Measurements from ENCODE around the gene CHPF. TPM values are rescaled to one million over a fixed set of nuclear protein-coding genes. Genes with fewer than 3 reads are reported as not detected.

CHPF gene
- total and polyA plus RNA-seq, 10 of the 15 experiments (the other 5 are each of a cell fraction or from before 2014, with no cell fraction given): 0.09 to 17.4 (median 8.3) TPM; not detected in 1

GRCh38 chr2:219514836-219515235 is 28.8 kb downstream of the CHPF start:
- Histone ChIP-seq H2AFZ (ENCODE audit: control insufficient read depth, low read depth, low read length) (no peak overlapping the region), H3K27ac (ENCODE audit: control insufficient read depth, insufficient read depth) (no peak overlapping the region), H3K9me3 (replicated peaks; ENCODE audit: control insufficient read depth, insufficient read depth, low read length) (no peaks in the 10 kb centered on the region), H3K36me3 (ENCODE audit: control insufficient read depth in 2 of 2, insufficient read depth in 2 of 2, low read length in 1 of 2) (no peaks in the 10 kb centered on the region), H3K4me2 (ENCODE audit: control insufficient read depth, insufficient read depth) (no peak overlapping the region), H3K79me2 (ENCODE audit: control insufficient read depth, insufficient read depth, low read length) (no peaks in the 10 kb centered on the region), H3K4me3 (no peak overlapping the region), H3K4me1 (ENCODE audit: control insufficient read depth, insufficient read depth, low read length) (no peaks in the 10 kb centered on the region), H4K20me1 (ENCODE audit: control insufficient read depth, insufficient read depth) (no peaks in the 10 kb centered on the region), H3K27me3 (replicated peaks in 1 of 2; ENCODE audit: control insufficient read depth in 2 of 2, insufficient read depth in 2 of 2, low read length in 1 of 2) (peaks cover 15 to 18% of the 10 kb centered on the region in 2 experiments; a peak in 3 of 4 replicates), H3K9ac (ENCODE audit: control insufficient read depth, insufficient read depth, low read length) (no peak overlapping the region)
- no peak for FAIRE-seq
- TF ChIP-seq, protein P1, sequence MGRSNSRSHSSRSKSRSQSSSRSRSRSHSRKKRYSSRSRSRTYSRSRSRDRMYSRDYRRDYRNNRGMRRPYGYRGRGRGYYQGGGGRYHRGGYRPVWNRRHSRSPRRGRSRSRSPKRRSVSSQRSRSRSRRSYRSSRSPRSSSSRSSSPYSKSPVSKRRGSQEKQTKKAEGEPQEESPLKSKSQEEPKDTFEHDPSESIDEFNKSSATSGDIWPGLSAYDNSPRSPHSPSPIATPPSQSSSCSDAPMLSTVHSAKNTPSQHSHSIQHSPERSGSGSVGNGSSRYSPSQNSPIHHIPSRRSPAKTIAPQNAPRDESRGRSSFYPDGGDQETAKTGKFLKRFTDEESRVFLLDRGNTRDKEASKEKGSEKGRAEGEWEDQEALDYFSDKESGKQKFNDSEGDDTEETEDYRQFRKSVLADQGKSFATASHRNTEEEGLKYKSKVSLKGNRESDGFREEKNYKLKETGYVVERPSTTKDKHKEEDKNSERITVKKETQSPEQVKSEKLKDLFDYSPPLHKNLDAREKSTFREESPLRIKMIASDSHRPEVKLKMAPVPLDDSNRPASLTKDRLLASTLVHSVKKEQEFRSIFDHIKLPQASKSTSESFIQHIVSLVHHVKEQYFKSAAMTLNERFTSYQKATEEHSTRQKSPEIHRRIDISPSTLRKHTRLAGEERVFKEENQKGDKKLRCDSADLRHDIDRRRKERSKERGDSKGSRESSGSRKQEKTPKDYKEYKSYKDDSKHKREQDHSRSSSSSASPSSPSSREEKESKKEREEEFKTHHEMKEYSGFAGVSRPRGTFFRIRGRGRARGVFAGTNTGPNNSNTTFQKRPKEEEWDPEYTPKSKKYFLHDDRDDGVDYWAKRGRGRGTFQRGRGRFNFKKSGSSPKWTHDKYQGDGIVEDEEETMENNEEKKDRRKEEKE (IDR thresholded peaks at IDR 0.05): no peak
- TF ChIP-seq IKZF2 (IDR thresholded peaks at IDR 0.05) (no peak), FOXM1 (IDR thresholded peaks at IDR 0.05; ENCODE audit: low read depth, low read length) (no peak), TBL1XR1 (IDR thresholded peaks at IDR 0.05; ENCODE audit: low read depth, low read length) (no peak), CREM (IDR thresholded peaks at IDR 0.05; ENCODE audit: low read depth) (no peak), RUNX3 (IDR thresholded peaks at IDR 0.05; ENCODE audit: low read length) (no peak), BRCA1 (IDR thresholded peaks at IDR 0.05; ENCODE audit: low read depth, low read length) (no peak), EZH2 (IDR thresholded peaks at IDR 0.05; ENCODE audit: borderline replicate concordance, control insufficient read depth, low read depth, low read length) (no peak), MTA3 (IDR thresholded peaks at IDR 0.05; ENCODE audit: borderline replicate concordance, low read length) (no peak), EP300 (IDR thresholded peaks at IDR 0.05; ENCODE audit: borderline replicate concordance in 1 of 2, control insufficient read depth in 1 of 2, low read depth in 2 of 2, low read length in 2 of 2) (no peak), TCF3 (IDR thresholded peaks at IDR 0.05; ENCODE audit: borderline replicate concordance, insufficient read depth, low read depth, low read length) (no peak), SUZ12 (IDR thresholded peaks at IDR 0.05; ENCODE audit: unreplicated experiment) (no peak), NR2C2 (IDR thresholded peaks at IDR 0.05; ENCODE audit: borderline replicate concordance, control insufficient read depth, insufficient read length, low read depth) (no peak), PBX3 (IDR thresholded peaks at IDR 0.05; ENCODE audit: insufficient replicate concordance, low read depth, low read length) (no peak), HDAC2 (IDR thresholded peaks at IDR 0.05) (no peak), TARDBP (IDR thresholded peaks at IDR 0.05; ENCODE audit: borderline replicate concordance) (no peak), PAX8 (IDR thresholded peaks at IDR 0.05) (no peak), MTA2 (IDR thresholded peaks at IDR 0.05; ENCODE audit: low read depth) (no peak)
- TF ChIP-seq, protein P2, sequence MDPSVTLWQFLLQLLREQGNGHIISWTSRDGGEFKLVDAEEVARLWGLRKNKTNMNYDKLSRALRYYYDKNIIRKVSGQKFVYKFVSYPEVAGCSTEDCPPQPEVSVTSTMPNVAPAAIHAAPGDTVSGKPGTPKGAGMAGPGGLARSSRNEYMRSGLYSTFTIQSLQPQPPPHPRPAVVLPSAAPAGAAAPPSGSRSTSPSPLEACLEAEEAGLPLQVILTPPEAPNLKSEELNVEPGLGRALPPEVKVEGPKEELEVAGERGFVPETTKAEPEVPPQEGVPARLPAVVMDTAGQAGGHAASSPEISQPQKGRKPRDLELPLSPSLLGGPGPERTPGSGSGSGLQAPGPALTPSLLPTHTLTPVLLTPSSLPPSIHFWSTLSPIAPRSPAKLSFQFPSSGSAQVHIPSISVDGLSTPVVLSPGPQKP (IDR thresholded peaks at IDR 0.05; ENCODE audit: low read depth, low read length): no peak
- TF ChIP-seq, protein P3, sequence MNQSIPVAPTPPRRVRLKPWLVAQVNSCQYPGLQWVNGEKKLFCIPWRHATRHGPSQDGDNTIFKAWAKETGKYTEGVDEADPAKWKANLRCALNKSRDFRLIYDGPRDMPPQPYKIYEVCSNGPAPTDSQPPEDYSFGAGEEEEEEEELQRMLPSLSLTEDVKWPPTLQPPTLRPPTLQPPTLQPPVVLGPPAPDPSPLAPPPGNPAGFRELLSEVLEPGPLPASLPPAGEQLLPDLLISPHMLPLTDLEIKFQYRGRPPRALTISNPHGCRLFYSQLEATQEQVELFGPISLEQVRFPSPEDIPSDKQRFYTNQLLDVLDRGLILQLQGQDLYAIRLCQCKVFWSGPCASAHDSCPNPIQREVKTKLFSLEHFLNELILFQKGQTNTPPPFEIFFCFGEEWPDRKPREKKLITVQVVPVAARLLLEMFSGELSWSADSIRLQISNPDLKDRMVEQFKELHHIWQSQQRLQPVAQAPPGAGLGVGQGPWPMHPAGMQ (IDR thresholded peaks at IDR 0.05; ENCODE audit: borderline replicate concordance): no peak
- ATAC-seq: no peak
- in situ Hi-C loops (cut with MboI): no loop called here
- ChIA-PET POLR2A (no interaction called here), RAD21 (ENCODE audit: unreplicated experiment) (interaction anchor here (1.2 kb wide), 1 partner anchor 12 kb away, joined by 3 read pairs; no protein-coding TSS in a partner anchor), SMC1A (ENCODE audit: uncharacterized antibody, unreplicated experiment) (no interaction called here), CTCF (no interaction called here)
- 57% methylated on average over 21 of the region's 21 CpGs for WGBS (ENCODE audit: insufficient coverage, insufficient replicate concordance, low lambda C conversion rate, missing lambda C conversion rate)
- intact Hi-C loops (cut with micrococcal nuclease; ENCODE audit: unreplicated experiment): no loop called here
- no peak for DNase-seq (ENCODE audit: low read depth, low spot score)
- BruUV-seq (replicated peaks): no TSS peak

Measured in GM12878 (cell line).